Lower leg skin (tissue), 4 donors: ENCODE data around the gene LSM4. TPM values are rescaled to one million over a fixed set of nuclear protein-coding genes. Genes with fewer than 3 reads are reported as not detected.

Experiments used
- DNase-seq, 2 donors: peaks; one replicate each; pipeline ENCODE4 v3.0.0-alpha.2; 2019; ENCODE audit warnings: low spot score in 2 of 2
- H3K4me3 ChIP-seq: fragments of 200-600 bp; sonication (generic); 2 replicates; pipeline ENCODE4 v1.5.1; 2017; ENCODE audit warnings: mild to moderate bottlenecking, low read depth; ENCODE audit not compliant: poor library complexity, severe bottlenecking
- CTCF ChIP-seq, 3 donors: fragments of 450-650 bp; IDR thresholded peaks; one replicate each; pipeline ENCODE4 v1.5.1; 2016; ENCODE audit warnings: antibody characterized with exemption in 3 of 3, mild to moderate bottlenecking in 3 of 3, moderate library complexity in 2 of 3
- POLR2A ChIP-seq, 2 donors: fragments of 450-650 bp; IDR thresholded peaks; one replicate each; pipeline ENCODE4 v1.6.1; 2016 to 2017; ENCODE audit warnings: antibody characterized with exemption in 2 of 2, mild to moderate bottlenecking in 1 of 2, moderate library complexity in 1 of 2
- WGBS, 2 donors: methylation state at CpG; one replicate each; pipeline ENCODE4 v1.1.5; 2018; 5-methylcytosine and 5-hydroxymethylcytosine counted together
- intact Hi-C: fragments of 100-400 bp; cut with DNase I; formaldehyde crosslinking; loops from one replicate; pipeline ENCODE4 v1.15.0; 2023; ENCODE audit warnings: low total_unique reads
- total RNA-seq, 4 donors: library from RNA; depleted of rRNA; stranded (reverse); fragments of >200 nt; gene quantifications; one replicate each; pipeline ENCODE4 v1.1.0, GENCODE V29; 2016

The LSM4 gene
- total RNA-seq, 4 donors from 2014 or later, result 59.7 to 149 (median 105) TPM

- no peak for DNase-seq
- no peak overlapping the region for H3K4me3 ChIP-seq
- intact Hi-C loops, result no loop called here
- 6 to 31% methylated on average over 2 of the region's 2 CpGs for WGBS, 2 donors
- no peak for TF ChIP-seq POLR2A (IDR thresholded peaks at IDR 0.05)
- no peak for TF ChIP-seq CTCF (IDR thresholded peaks at IDR 0.05)
Observed at GRCh38 chr19:18304208-18304457, 18.7 kb downstream of the LSM4 start.

GRCh38 chr19:18301718-18302111 lies 21.2 kb downstream of the LSM4 start:
- TF ChIP-seq POLR2A (IDR thresholded peaks at IDR 0.05), result no peak
- TF ChIP-seq CTCF (IDR thresholded peaks at IDR 0.05), result no peak
- intact Hi-C loops, result no loop called here
- DNase-seq, result no peak
- 51 to 62% methylated on average over 4 of the region's 4 CpGs for WGBS, 2 donors
- H3K4me3 ChIP-seq, result no peak overlapping the region

DNA sequence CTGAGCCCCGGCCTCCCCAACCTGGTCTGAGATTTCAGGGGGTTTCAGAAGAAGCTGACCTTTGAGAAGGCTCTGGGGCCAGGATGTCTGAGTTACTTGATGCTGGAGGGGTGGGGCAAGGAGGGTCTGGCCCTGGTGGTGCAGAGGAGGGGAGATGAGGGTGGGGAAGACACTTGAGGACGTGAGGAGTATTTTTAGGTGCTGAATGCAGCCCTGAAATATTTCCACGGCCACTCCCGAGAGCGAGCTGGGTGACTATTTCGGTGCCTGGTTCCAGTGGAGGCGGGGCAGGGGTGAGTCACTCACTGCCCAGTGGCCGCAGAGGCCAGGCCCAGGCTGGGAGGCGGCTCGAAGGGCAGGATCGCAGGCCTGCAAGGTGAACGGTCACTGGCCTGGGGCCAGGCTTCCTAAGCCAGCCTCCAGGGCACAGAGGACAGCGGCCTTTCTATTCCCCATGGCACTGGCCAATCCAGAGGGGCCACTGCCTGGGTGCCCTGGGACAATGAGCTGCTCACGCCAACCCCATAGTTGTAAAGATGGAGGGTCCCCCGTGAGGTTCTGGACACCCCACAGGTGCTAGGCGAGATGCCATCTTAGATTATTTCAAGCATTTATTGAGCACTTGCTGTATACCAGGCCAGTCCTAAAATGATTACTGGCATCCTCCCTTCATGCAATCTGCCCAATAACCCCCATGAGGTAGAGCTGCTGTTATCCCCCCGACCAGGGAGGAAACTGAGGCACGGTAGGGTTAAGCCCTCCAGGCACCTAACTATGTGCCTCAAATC lies 21.8 kb downstream of the LSM4 start:
- TF ChIP-seq CTCF (IDR thresholded peaks at IDR 0.05) (no peak), POLR2A (IDR thresholded peaks at IDR 0.05) (no peak)
- no peak overlapping the region for H3K4me3 ChIP-seq
- peak; percentile 69 to 94 for DNase-seq
- intact Hi-C loops, result no loop called here
- WGBS, 2 donors, result 40% methylated on average over 14 to 17 of the region's 18 CpGs

- WGBS, 2 donors, result 94 to 96% methylated on average over 9 of the region's 9 CpGs
- H3K4me3 ChIP-seq, result no peak overlapping the region
- TF ChIP-seq CTCF (IDR thresholded peaks at IDR 0.05) (no peak), POLR2A (IDR thresholded peaks at IDR 0.05) (no peak)
- intact Hi-C loops, result no loop called here
- no peak for DNase-seq
Observed at GRCh38 chr19:18299654-18300053, 23.2 kb downstream of the LSM4 start.

GRCh38 chr19:18298601-18299000 lies 24.3 kb downstream of the LSM4 start:
- intact Hi-C loops, result no loop called here
- no peak for TF ChIP-seq CTCF (IDR thresholded peaks at IDR 0.05)
- no peak for TF ChIP-seq POLR2A (IDR thresholded peaks at IDR 0.05)
- no peak overlapping the region for H3K4me3 ChIP-seq
- 78 to 83% methylated on average over 6 of the region's 6 CpGs for WGBS, 2 donors
- DNase-seq, result no peak

DNA sequence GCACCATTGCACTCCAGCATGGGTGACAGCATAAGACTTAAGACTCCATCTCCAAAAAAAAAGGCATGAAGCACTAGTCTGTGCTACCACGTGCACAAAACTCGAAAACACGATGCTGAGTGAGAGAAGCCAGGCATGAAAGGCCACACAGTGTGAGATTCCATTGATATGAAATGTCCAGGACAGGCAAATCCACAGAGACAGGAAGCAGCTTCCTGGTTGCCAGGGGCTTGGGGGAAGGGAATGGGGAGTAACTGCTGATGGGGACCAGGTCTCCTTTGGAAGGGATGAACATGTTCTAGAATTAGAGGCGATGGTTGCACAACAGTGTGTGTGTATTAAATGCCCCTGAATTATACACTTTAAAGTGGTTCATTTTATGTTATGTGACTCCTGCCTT lies 25.6 kb downstream of the LSM4 start:
- TF ChIP-seq CTCF (IDR thresholded peaks at IDR 0.05) (no peak), POLR2A (IDR thresholded peaks at IDR 0.05) (no peak)
- 58 to 61% methylated on average over 4 of the region's 4 CpGs for WGBS, 2 donors
- H3K4me3 ChIP-seq, result no peak overlapping the region
- intact Hi-C loops, result no loop called here
- DNase-seq, result no peak
